ENCODE measurements around the gene CCND1.

Gene CCND1

GRCh38 chr11:69630424-69630823 lies 10.5 kb upstream of the CCND1 start:
- Mint-ChIP-seq H3K27me3 (peaks cover 56 to 85% of the 10 kb centered on the region in 2 donors), H3K4me3 (no peak overlapping the region)

GRCh38 chr11:69632900-69633299 lies 8.1 kb upstream of the CCND1 start:
- no peak for ATAC-seq (replicated peaks)
- Mint-ChIP-seq H3K4me1 (peaks cover 7 to 8% of the 10 kb centered on the region in 2 donors), H3K9me3 (peaks cover 10 to 12% of the 10 kb centered on the region in 2 donors), H3K4me3 (no peak overlapping the region), H3K27me3 (peaks cover 42 to 88% of the 10 kb centered on the region in 2 donors), H3K27ac (no peak overlapping the region), H3K36me3 (peaks cover 4 to 11% of the 10 kb centered on the region in 2 donors)
- no peak for DNase-seq

More at GRCh38 chr11:69630424-69630823, 10.5 kb upstream of the CCND1 start:
- peaks cover 0 to under 1% of the 10 kb centered on the region in 2 donors for H3K4me1 Mint-ChIP-seq
- DNase-seq (no peak), ATAC-seq (replicated peaks) (no peak)
- no peak overlapping the region for H3K27ac Mint-ChIP-seq
- H3K9me3 Mint-ChIP-seq: peaks cover 12 to 13% of the 10 kb centered on the region in 2 donors
- peaks cover 4 to 11% of the 10 kb centered on the region in 2 donors for H3K36me3 Mint-ChIP-seq

- Mint-ChIP-seq H3K4me3 (no peak overlapping the region), H3K9me3 (peaks cover 8 to 10% of the 10 kb centered on the region in 2 donors), H3K27ac (no peak overlapping the region), H3K4me1 (peaks cover 12 to 18% of the 10 kb centered on the region in 2 donors), H3K36me3 (peaks cover 3 to 9% of the 10 kb centered on the region in 2 donors), H3K27me3 (peaks cover 49 to 93% of the 10 kb centered on the region in 2 donors)
- no peak for ATAC-seq (replicated peaks)
- no peak for DNase-seq
Measured at GRCh38 chr11:69634069-69634468, 6.9 kb upstream of the CCND1 start.

GRCh38 chr11:69634590-69634989 lies 6.4 kb upstream of the CCND1 start:
- DNase-seq (no peak), ATAC-seq (replicated peaks) (no peak)
- H3K27me3 Mint-ChIP-seq: peaks cover 47 to 93% of the 10 kb centered on the region in 2 donors
- no peak overlapping the region for H3K27ac Mint-ChIP-seq
- peaks cover 12 to 24% of the 10 kb centered on the region in 2 donors for H3K4me1 Mint-ChIP-seq
- no peak overlapping the region for H3K4me3 Mint-ChIP-seq
- H3K9me3 Mint-ChIP-seq: peaks cover 5 to 6% of the 10 kb centered on the region in 2 donors
- H3K36me3 Mint-ChIP-seq: peaks cover 0 to 4% of the 10 kb centered on the region in 2 donors

- Mint-ChIP-seq H3K4me1 (peaks cover 13 to 28% of the 10 kb centered on the region in 2 donors), H3K9me3 (peaks cover 0 to 1% of the 10 kb centered on the region in 2 donors), H3K27me3 (peaks cover 47 to 94% of the 10 kb centered on the region in 2 donors), H3K4me3 (no peak overlapping the region), H3K27ac (no peak overlapping the region), H3K36me3 (no peaks in the 10 kb centered on the region)
- ATAC-seq (replicated peaks): no peak
- no peak for DNase-seq
Measured at GRCh38 chr11:69635195-69635594, 5.8 kb upstream of the CCND1 start.

- H3K9me3 Mint-ChIP-seq: no peaks in the 10 kb centered on the region
- peak overlapping the region; percentile 59 for H3K27ac Mint-ChIP-seq
- ATAC-seq (replicated peaks): no peak
- no peaks in the 10 kb centered on the region for H3K36me3 Mint-ChIP-seq
- no peak overlapping the region for H3K4me3 Mint-ChIP-seq
- DNase-seq: no peak
- peaks cover 18 to 36% of the 10 kb centered on the region in 2 donors for H3K4me1 Mint-ChIP-seq
- peaks cover 55 to 95% of the 10 kb centered on the region in 2 donors for H3K27me3 Mint-ChIP-seq
Measured at GRCh38 chr11:69635804-69636511, 5.0 kb upstream of the CCND1 start.

- no peaks in the 10 kb centered on the region for H3K36me3 Mint-ChIP-seq
- peak overlapping the region; percentile 37 to 59 for H3K4me3 Mint-ChIP-seq
- ATAC-seq (replicated peaks) (no peak), DNase-seq (no peak)
- peaks cover 55 to 94% of the 10 kb centered on the region in 2 donors for H3K27me3 Mint-ChIP-seq
- H3K4me1 Mint-ChIP-seq: peaks cover 22 to 42% of the 10 kb centered on the region in 2 donors
- H3K9me3 Mint-ChIP-seq: no peaks in the 10 kb centered on the region
- peak overlapping the region; percentile 89 for H3K27ac Mint-ChIP-seq
Measured at GRCh38 chr11:69636512-69637197, 4.3 kb upstream of the CCND1 start.

GRCh38 chr11:69637198-69637940 lies 3.6 kb upstream of the CCND1 start:
- Mint-ChIP-seq H3K27me3 (peaks cover 49 to 87% of the 10 kb centered on the region in 2 donors), H3K4me1 (peaks cover 22 to 42% of the 10 kb centered on the region in 2 donors), H3K27ac (peak overlapping the region; percentile 90), H3K4me3 (peak overlapping the region; percentile 59 to 65), H3K9me3 (no peaks in the 10 kb centered on the region), H3K36me3 (no peaks in the 10 kb centered on the region)
- ATAC-seq (replicated peaks) (no peak), DNase-seq (no peak)

GRCh38 chr11:69637941-69638871 lies 2.8 kb upstream of the CCND1 start:
- Mint-ChIP-seq H3K27me3 (peaks cover 47 to 80% of the 10 kb centered on the region in 2 donors), H3K9me3 (no peaks in the 10 kb centered on the region), H3K36me3 (no peaks in the 10 kb centered on the region), H3K4me3 (peak overlapping the region; percentile 70 to 74), H3K4me1 (peaks cover 22 to 42% of the 10 kb centered on the region in 2 donors), H3K27ac (peak overlapping the region; percentile 90)
- ATAC-seq (replicated peaks) (no peak), DNase-seq (no peak)

- Mint-ChIP-seq H3K4me3 (peak overlapping the region; percentile 62 to 73), H3K27me3 (peaks cover 43 to 71% of the 10 kb centered on the region in 2 donors), H3K36me3 (peaks cover 0 to 3% of the 10 kb centered on the region in 2 donors), H3K27ac (peak overlapping the region; percentile 85), H3K9me3 (no peaks in the 10 kb centered on the region), H3K4me1 (peaks cover 24 to 49% of the 10 kb centered on the region in 2 donors)
- peak; percentile 38 for DNase-seq
- ATAC-seq (replicated peaks): no peak
Measured at GRCh38 chr11:69638941-69639681, 1.8 kb upstream of the CCND1 start.

GRCh38 chr11:69639831-69640230 lies 1.1 kb upstream of the CCND1 start:
- DNase-seq (no peak), ATAC-seq (replicated peaks) (no peak)
- H3K9me3 Mint-ChIP-seq: no peaks in the 10 kb centered on the region
- H3K4me3 Mint-ChIP-seq: peak overlapping the region; percentile 74 to 78
- peaks cover 0 to 4% of the 10 kb centered on the region in 2 donors for H3K36me3 Mint-ChIP-seq
- H3K4me1 Mint-ChIP-seq: peaks cover 24 to 49% of the 10 kb centered on the region in 2 donors
- no peak overlapping the region for H3K27ac Mint-ChIP-seq
- peaks cover 38 to 64% of the 10 kb centered on the region in 2 donors for H3K27me3 Mint-ChIP-seq

GRCh38 chr11:69640260-69640994 lies 529 bp upstream of the CCND1 start:
- ATAC-seq (replicated peaks) (no peak), DNase-seq (no peak)
- H3K27me3 Mint-ChIP-seq: peaks cover 38 to 58% of the 10 kb centered on the region in 2 donors
- no peaks in the 10 kb centered on the region for H3K9me3 Mint-ChIP-seq
- peak overlapping the region; percentile 84 for H3K27ac Mint-ChIP-seq
- H3K36me3 Mint-ChIP-seq: peaks cover 2 to 7% of the 10 kb centered on the region in 2 donors
- H3K4me3 Mint-ChIP-seq: peak overlapping the region; percentile 74 to 78
- H3K4me1 Mint-ChIP-seq: peaks cover 24 to 49% of the 10 kb centered on the region in 2 donors
